HCT116 (cell line): ENCODE results near the gene RBMY1J. TPM values are rescaled to one million over a fixed set of nuclear protein-coding genes. Genes with fewer than 3 reads are reported as not detected.

Source experiments
- total RNA-seq: library from RNA; stranded (reverse); gene quantifications from one replicate; pipeline ENCODE4 v1.2.1, GENCODE V29; 2021; ENCODE audit not compliant: unreplicated experiment

The RBMY1J gene
- total RNA-seq, 1 experiment from 2014 or later: not detected

Other genes starting within 250 kb of the RBMY1J start
- not detected for gene RBMY1F, start 220.5 kb upstream of the RBMY1J start, total RNA-seq